HG03575 (cell line): ENCODE results near the gene KBTBD6.
"Not testable (repeated sequence)": the region's sequence is repeated elsewhere in the genome, so short reads cannot be mapped to it uniquely, and the experiment has no call there.

Source experiments
- ATAC-seq: cut with Tn5 transposase; IDR thresholded peaks from one replicate; pipeline ENCODE4 v1.9.1; 2021; ENCODE audit not compliant: unreplicated experiment, insufficient number of reproducible peaks, low FRiP score; ENCODE audit errors: extremely low read depth

KBTBD6 gene

DNA sequence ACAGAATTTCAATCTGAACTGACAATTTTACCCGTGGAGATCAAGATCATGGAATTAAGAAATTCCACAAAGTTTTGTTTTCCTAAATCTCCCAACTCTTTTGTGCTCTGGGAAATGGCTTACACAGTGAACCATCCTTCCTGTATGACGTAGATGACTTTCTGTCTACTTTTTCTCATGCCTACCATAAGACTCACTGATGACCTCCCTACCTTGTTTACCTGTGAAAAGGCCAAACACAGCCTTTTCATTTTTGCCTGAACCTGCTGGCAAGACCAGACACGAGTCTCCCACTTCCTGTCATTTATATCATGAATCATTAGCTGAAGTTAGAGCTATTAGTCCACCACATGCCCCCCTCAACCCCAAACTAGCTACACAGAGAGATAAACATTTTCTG is 4.6 kb upstream of the KBTBD6 start:
- no peak for ATAC-seq

GRCh38 chr13:41136396-41137031 is 3.9 kb upstream of the KBTBD6 start:
- no peak for ATAC-seq

- no peak for ATAC-seq
Measured at GRCh38 chr13:41133951-41134350, 1.3 kb upstream of the KBTBD6 start.

- not testable (repeated sequence) for ATAC-seq
Measured at GRCh38 chr13:41131660-41132511, 716 bp downstream of the KBTBD6 start.

DNA sequence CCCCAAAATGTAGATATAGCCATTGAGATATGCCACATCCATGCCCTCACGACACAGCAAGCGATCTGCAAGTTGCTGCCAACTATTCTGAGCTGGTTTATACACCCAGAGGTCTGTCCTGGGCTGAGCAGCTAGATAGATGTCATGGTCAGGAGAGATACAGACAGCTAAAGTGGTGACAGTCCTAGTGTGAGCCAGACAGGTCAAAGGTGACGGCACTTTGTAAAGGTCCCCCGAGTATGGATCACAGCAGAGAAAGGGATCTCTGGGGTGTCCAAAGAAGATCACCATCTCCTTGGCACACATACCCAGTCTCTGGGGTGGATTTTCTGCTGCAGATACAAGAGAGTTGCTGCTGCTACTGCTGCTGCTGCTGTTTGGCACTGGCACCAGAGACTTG is 1.4 kb downstream of the KBTBD6 start:
- not testable (repeated sequence) for ATAC-seq

DNA sequence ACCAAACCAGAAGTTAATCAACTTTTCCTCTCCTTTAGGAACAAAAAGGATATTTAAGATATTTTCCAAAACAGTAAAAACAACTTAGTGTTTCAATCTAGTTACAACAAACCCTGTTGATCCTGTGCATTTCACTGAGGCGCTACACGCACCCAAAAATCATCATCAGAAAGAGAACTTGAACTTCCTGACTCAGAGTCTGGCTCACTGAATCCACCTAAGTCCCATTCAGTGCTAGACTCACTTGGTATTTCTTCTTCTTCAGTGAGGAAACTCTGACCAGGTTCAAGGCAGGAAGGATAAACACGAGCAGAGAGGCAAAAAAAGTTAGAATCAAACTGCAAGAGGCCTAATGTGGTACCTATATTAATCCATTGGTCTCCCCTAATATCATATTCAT is 2.2 kb downstream of the KBTBD6 start:
- ATAC-seq: no peak

GRCh38 chr13:41127701-41128100 is 4.9 kb downstream of the KBTBD6 start:
- no peak for ATAC-seq

GRCh38 chr13:41122838-41123237 is 9.8 kb downstream of the KBTBD6 start:
- ATAC-seq: no peak

DNA sequence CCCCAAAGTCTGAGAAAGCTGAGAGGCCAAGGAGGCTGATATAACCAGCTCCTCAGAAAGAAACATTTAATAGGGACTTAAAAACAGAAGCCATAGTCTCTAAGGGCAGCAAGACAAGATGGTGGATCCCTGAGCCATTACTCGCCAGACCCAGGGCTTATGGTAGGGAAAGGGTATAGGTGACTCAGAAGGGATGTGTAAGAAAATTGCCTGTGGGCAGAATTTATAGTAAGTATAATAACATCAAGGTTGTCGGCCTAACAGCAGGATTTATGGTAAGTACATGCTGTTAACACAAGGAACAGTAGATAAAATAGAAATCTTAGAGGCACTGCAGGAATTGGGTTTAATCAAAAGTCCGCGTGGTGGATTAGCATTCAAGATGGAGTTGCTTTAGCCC is 14.7 kb downstream of the KBTBD6 start:
- ATAC-seq: no peak

DNA sequence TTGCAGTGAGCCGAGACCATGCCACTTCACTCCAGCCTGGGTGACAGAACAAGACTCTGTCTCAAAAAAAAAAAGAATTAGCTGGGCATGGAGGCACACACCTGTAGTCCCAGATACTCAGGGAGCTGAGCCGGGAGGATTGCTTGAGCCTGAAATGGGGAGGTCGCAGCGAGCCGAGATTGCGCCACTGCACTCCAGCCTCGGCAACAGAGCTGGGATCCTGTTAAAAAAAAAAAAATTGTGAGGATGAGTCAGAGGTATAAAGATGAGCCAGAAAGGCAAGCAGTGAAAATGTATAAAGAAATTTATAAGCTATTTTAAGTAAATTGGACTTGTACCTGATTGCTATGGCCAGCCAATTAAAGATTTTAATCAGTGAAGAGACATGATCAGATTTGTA is 21.1 kb downstream of the KBTBD6 start:
- ATAC-seq: no peak

- ATAC-seq: no peak
Measured at GRCh38 chr13:41107584-41108014, 25.0 kb downstream of the KBTBD6 start.

- ATAC-seq: no peak
Measured at GRCh38 chr13:41107104-41107571, 25.5 kb downstream of the KBTBD6 start.

GRCh38 chr13:41099986-41100385 is 32.6 kb downstream of the KBTBD6 start:
- ATAC-seq: no peak

- ATAC-seq: no peak
Measured at GRCh38 chr13:41098761-41099160, 33.8 kb downstream of the KBTBD6 start.

- not testable (repeated sequence) for ATAC-seq
Measured at GRCh38 chr13:41095681-41096080, 36.9 kb downstream of the KBTBD6 start.

DNA sequence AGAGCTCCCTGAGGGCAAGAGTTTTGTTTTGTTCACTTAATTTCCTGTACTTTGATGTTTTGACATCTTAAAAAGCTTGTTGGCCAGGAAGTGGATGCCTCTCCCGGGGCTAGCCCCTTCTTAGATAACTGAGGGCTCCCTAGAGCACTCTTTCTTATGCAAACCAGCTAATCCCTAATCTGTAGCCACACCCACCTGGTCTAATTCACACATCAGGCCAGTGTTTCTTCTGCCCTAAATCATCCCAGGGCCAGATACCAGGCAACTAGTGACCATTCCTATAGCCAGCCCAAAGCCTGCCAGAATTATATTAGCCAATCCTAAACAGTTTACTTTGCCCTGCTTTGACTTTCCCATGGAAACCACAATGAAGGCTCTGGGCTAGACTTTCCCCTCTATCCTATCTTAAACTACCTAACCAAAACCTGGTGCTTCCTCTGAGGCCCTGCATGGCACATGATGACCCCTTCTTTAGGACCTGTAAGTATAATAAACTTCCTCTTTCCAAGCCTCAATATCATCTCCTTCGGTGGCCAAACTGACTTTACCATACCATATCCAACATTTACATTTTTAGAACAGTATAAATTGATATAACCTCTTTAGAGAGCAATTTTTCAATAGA is 46.5 kb downstream of the KBTBD6 start:
- no peak for ATAC-seq

- no peak for ATAC-seq
Measured at GRCh38 chr13:41079725-41080124, 52.9 kb downstream of the KBTBD6 start.
